ENCODE measurements around the gene YTHDC1. TPM values are rescaled to one million over a fixed set of nuclear protein-coding genes. Genes with fewer than 3 reads are reported as not detected.
"Not testable (repeated sequence)": the region's sequence is repeated elsewhere in the genome, so short reads cannot be mapped to it uniquely, and the experiment has no call there.

YTHDC1 gene
- total and polyA plus RNA-seq, 7 experiments from 2014 or later: 26.9 to 254 (median 206) TPM

DNA sequence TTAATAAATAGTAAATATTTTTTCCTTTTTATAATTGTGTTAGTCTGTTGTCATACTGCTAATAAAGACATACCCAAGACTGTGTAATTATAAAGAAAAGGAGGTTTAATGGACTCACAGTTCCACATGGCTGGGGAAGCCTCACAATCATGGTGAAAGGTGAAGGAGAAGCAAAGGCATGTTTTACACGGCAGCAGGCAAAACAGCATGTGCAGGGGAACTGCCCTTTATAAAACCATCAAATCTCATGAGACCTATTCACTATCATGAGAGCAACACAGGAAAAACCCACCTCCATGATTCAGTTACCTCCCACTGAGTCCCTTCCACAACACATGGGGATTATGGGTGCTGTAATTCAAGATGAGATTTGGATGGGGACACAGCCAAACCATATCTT, 58.6 kb downstream of the YTHDC1 start:
- no peaks in the 10 kb centered on the region for H3K4me1 Mint-ChIP-seq
- intact Hi-C loops (cut with micrococcal nuclease): no loop called here
- ATAC-seq: no peak

DNA sequence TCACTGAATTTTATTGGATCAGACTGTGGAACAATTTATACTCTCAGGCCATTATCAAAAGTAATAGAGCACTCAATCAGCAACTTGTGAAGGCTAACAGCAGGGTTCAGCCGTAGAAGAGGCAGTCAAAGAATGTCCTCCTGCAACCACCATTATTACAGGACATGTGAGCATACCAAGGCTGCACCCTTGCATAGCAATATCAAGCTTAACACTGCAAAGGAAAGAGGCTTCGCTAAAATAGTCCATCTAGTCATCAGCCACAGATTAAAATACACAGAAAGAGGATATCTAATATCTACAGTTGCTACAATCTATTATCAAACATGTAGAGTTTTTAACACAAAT, 61.5 kb downstream of the YTHDC1 start:
- H3K27me3 Mint-ChIP-seq: peaks cover 0 to 16% (median 3%) of the 10 kb centered on the region in 5 donors
- no peak overlapping the region for H3K4me3 Mint-ChIP-seq
- Histone ChIP-seq H3K4me1 (ENCODE audit: control insufficient read depth in 2 of 2, insufficient read depth in 2 of 2, low read length in 2 of 2) (no peaks in the 10 kb centered on the region), H3K36me3 (ENCODE audit: control insufficient read depth in 2 of 3, insufficient read depth in 3 of 3, low read length in 3 of 3) (no peaks in the 10 kb centered on the region), H3K27me3 (ENCODE audit: control insufficient read depth in 2 of 2, insufficient read depth in 2 of 2, low read length in 2 of 2) (no peaks in the 10 kb centered on the region), H3K4me3 (ENCODE audit: low read length) (no peak overlapping the region), H3K9me3 (ENCODE audit: control insufficient read depth in 2 of 3, low read length in 3 of 3) (no peaks in the 10 kb centered on the region), H3K27ac (ENCODE audit: low read depth, low read length) (no peak overlapping the region)
- H3K9me3 Mint-ChIP-seq: peaks cover 0 to 22% (median 3%) of the 10 kb centered on the region in 11 donors
- ChIA-PET POLR2A (no interaction called here), CTCF (no interaction called here)
- no peaks in the 10 kb centered on the region for H3K4me1 Mint-ChIP-seq
- no peak for DNase-seq
- peaks cover 0 to 6% (median 0%) of the 10 kb centered on the region in 5 donors for H3K36me3 Mint-ChIP-seq
- H3K27ac Mint-ChIP-seq: no peak overlapping the region
- intact Hi-C loops (cut with micrococcal nuclease): no loop called here
- ATAC-seq: no peak

More for the DNA sequence above, 58.6 kb downstream of the YTHDC1 start:
- Histone ChIP-seq H3K27ac (ENCODE audit: low read depth, low read length) (no peak overlapping the region), H3K4me1 (ENCODE audit: control insufficient read depth in 2 of 2, insufficient read depth in 2 of 2, low read length in 2 of 2) (no peaks in the 10 kb centered on the region), H3K27me3 (ENCODE audit: control insufficient read depth in 2 of 2, insufficient read depth in 2 of 2, low read length in 2 of 2) (no peaks in the 10 kb centered on the region), H3K9me3 (ENCODE audit: control insufficient read depth in 2 of 3, low read length in 3 of 3) (no peaks in the 10 kb centered on the region), H3K4me3 (ENCODE audit: low read length) (no peak overlapping the region), H3K36me3 (ENCODE audit: control insufficient read depth in 2 of 3, insufficient read depth in 3 of 3, low read length in 3 of 3) (no peaks in the 10 kb centered on the region)
- DNase-seq: no peak
- Mint-ChIP-seq H3K9me3 (peaks cover 0 to 27% (median 4%) of the 10 kb centered on the region in 11 donors), H3K4me3 (no peak overlapping the region), H3K27ac (no peak overlapping the region), H3K36me3 (peaks cover 0 to 6% (median 0%) of the 10 kb centered on the region in 5 donors), H3K27me3 (peaks cover 3 to 15% (median 9%) of the 10 kb centered on the region in 5 donors)
- ChIA-PET CTCF (no interaction called here), POLR2A (no interaction called here)

DNA sequence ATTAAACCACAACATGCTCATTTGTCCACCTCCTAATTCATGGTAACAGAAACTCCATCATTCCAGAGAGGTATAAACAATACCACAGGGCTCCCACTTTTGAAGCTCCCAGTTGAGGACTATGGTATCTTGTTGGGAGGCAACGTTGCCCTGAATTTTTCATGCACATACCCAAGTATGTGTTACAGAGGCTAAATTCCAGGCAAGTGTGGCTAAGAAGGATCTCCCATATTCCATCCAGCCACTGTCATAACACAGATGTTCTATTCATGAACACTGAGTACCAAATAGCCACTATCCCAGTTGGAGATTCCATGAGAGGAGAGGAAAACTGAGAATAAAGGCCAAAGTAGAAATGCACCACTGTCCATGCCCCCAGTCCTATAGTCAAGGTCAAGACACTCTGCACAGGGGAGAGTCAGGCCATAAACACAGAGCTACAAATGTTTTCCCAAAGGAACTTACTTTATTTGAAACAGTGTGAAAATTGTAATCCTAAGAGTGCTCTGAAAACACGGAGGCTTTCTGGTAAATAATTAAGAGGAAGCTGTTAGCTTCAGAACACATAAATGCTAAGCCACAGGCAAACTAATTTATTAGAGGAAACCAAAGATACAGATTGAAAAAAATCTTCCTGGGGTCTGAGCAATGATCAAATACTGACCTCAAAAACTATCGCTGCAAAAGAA, 62.0 kb downstream of the YTHDC1 start:
- DNase-seq (no peak), ATAC-seq (no peak)
- Histone ChIP-seq H3K9me3 (ENCODE audit: control insufficient read depth in 2 of 3, low read length in 3 of 3) (no peaks in the 10 kb centered on the region), H3K27ac (ENCODE audit: low read depth, low read length) (no peak overlapping the region), H3K4me3 (ENCODE audit: low read length) (no peak overlapping the region), H3K36me3 (ENCODE audit: control insufficient read depth in 2 of 3, insufficient read depth in 3 of 3, low read length in 3 of 3) (no peaks in the 10 kb centered on the region), H3K27me3 (ENCODE audit: control insufficient read depth in 2 of 2, insufficient read depth in 2 of 2, low read length in 2 of 2) (no peaks in the 10 kb centered on the region), H3K4me1 (ENCODE audit: control insufficient read depth in 2 of 2, insufficient read depth in 2 of 2, low read length in 2 of 2) (no peaks in the 10 kb centered on the region)
- peaks cover 0 to 16% (median 3%) of the 10 kb centered on the region in 5 donors for H3K27me3 Mint-ChIP-seq
- H3K27ac Mint-ChIP-seq: no peak overlapping the region
- CTCF ChIA-PET: no interaction called here
- peaks cover 0 to 22% (median 3%) of the 10 kb centered on the region in 11 donors for H3K9me3 Mint-ChIP-seq
- H3K4me3 Mint-ChIP-seq: no peak overlapping the region
- POLR2A ChIA-PET: interaction anchor here (0.5 kb wide), 1 partner anchor 74 kb away, joined by 5 read pairs; no protein-coding TSS in a partner anchor
- no peaks in the 10 kb centered on the region for H3K4me1 Mint-ChIP-seq
- intact Hi-C loops (cut with micrococcal nuclease): no loop called here
- peaks cover 0 to 6% (median 0%) of the 10 kb centered on the region in 5 donors for H3K36me3 Mint-ChIP-seq

DNA sequence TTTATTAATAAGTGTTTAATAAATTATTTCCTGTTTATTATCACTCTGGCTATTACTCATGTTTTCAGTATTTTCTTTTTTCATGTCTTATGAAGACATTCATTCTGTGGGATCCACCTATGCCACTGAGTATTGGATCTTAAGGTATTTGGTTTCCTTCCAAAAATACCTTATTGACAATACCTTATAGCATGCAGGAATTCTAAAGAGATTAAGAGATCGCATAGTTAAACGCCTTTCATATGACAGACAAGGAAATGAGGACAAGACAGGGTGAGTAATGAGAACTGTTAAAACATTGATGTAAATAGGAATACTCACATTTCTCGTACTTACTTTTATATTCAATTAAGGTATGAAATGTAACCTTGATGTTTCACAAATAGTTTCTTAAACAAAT, 66.2 kb downstream of the YTHDC1 start:
- peaks cover 0 to 13% (median 3%) of the 10 kb centered on the region in 5 donors for H3K27me3 Mint-ChIP-seq
- no peaks in the 10 kb centered on the region for H3K4me1 Mint-ChIP-seq
- no peaks in the 10 kb centered on the region for H3K9me3 ChIP-seq (ENCODE audit: control insufficient read depth in 2 of 3, low read length in 3 of 3)
- CTCF ChIA-PET: interaction anchor here (1.0 kb wide), 1 partner anchor 11 kb away, joined by 3 read pairs; no protein-coding TSS in a partner anchor
- H3K4me1 ChIP-seq (ENCODE audit: control insufficient read depth in 2 of 2, insufficient read depth in 2 of 2, low read length in 2 of 2): no peaks in the 10 kb centered on the region
- H3K27ac ChIP-seq (ENCODE audit: low read depth, low read length): no peak overlapping the region
- H3K9me3 Mint-ChIP-seq: peaks cover 0 to 1% (median 0%) of the 10 kb centered on the region in 11 donors
- H3K27ac Mint-ChIP-seq: no peak overlapping the region
- no peak for DNase-seq
- H3K36me3 ChIP-seq (ENCODE audit: control insufficient read depth in 2 of 3, insufficient read depth in 3 of 3, low read length in 3 of 3): no peaks in the 10 kb centered on the region
- intact Hi-C loops (cut with micrococcal nuclease): no loop called here
- ATAC-seq: no peak
- no peak overlapping the region for H3K4me3 ChIP-seq (ENCODE audit: low read length)
- H3K27me3 ChIP-seq (ENCODE audit: control insufficient read depth in 2 of 2, insufficient read depth in 2 of 2, low read length in 2 of 2): no peaks in the 10 kb centered on the region
- POLR2A ChIA-PET: no interaction called here
- H3K36me3 Mint-ChIP-seq: no peaks in the 10 kb centered on the region
- no peak overlapping the region for H3K4me3 Mint-ChIP-seq

DNA sequence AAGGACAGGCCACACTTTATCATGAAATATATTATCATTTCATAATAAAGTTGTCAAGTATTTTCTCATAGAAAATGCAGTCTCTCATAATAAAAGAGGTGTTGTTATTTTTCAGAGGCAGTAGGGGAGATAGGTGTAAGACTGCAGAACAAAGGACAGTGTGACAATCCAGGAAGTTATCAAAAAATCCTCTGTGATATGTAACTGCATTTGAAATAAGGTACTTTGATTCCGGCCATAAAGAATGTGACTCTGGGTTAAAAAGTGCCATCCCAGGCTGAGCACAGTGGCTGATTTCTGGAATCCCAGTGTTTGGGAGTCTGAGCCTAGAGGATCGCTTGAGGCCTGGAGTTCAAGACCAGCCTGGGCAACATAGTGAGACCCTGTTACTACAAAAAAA, 66.8 kb downstream of the YTHDC1 start:
- Histone ChIP-seq H3K4me1 (ENCODE audit: control insufficient read depth in 2 of 2, insufficient read depth in 2 of 2, low read length in 2 of 2) (no peaks in the 10 kb centered on the region), H3K4me3 (ENCODE audit: low read length) (no peak overlapping the region), H3K27me3 (ENCODE audit: control insufficient read depth in 2 of 2, insufficient read depth in 2 of 2, low read length in 2 of 2) (no peaks in the 10 kb centered on the region), H3K9me3 (ENCODE audit: control insufficient read depth in 2 of 3, low read length in 3 of 3) (no peaks in the 10 kb centered on the region), H3K36me3 (ENCODE audit: control insufficient read depth in 2 of 3, insufficient read depth in 3 of 3, low read length in 3 of 3) (no peaks in the 10 kb centered on the region), H3K27ac (ENCODE audit: low read depth, low read length) (no peak overlapping the region)
- Mint-ChIP-seq H3K9me3 (peaks cover 0 to 1% (median 0%) of the 10 kb centered on the region in 11 donors), H3K27me3 (peaks cover 0 to 10% (median 2%) of the 10 kb centered on the region in 5 donors), H3K4me3 (no peak overlapping the region), H3K4me1 (no peaks in the 10 kb centered on the region), H3K36me3 (no peaks in the 10 kb centered on the region), H3K27ac (no peak overlapping the region)
- DNase-seq: no peak
- intact Hi-C loops (cut with micrococcal nuclease): no loop called here
- ChIA-PET POLR2A (no interaction called here), CTCF (no interaction called here)
- no peak for ATAC-seq

DNA sequence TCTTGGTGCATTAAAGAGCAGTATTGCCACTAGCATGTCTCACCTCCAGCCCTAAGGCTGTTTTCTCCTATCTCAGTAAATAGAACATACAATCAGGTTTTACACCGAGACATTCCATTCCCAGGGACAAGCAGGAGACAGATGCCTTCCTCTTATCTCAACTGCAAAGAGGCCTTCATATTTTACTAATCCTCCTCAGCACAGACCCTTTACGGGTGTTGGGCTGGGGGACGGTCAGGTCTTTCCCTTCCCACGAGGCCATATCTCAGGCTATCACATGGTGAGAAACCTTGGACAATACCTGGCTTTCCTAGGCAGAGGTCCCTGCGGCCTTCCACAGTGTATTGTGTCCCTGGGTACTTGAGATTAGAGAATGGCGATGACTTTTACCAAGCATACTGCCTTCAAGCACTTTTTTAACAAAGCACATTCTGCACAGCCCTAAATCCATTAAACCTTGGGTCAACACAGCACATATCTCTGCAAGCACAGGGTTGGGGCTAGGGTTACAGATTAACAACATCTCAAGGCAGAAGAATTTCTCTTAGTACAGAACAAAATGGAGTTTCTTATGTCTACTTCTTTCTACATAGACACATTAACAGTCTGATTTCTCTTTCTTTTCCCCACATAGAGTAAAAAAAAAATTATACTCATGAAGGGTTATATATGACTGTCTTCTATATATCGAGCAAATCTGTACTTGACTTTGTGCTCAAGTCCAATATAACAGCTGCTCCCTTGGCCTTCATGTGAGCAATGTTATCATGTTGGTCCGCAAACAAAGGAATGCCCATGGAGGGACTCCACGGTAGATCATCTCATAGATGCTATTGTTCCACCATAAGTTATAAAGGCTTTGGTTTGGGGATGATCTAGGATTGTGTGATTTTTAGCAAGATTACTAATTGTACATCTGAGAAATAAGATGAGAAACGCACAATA, 67.8 kb downstream of the YTHDC1 start:
- POLR2A ChIA-PET; H3K27me3 ChIP-seq (ENCODE audit: control insufficient read depth in 2 of 2, insufficient read depth in 2 of 2, low read length in 2 of 2); ATAC-seq; H3K36me3 Mint-ChIP-seq; H3K9me3 ChIP-seq (ENCODE audit: control insufficient read depth in 2 of 3, low read length in 3 of 3); H3K27me3 Mint-ChIP-seq; CTCF ChIA-PET; H3K4me3 ChIP-seq (ENCODE audit: low read length); H3K36me3 ChIP-seq (ENCODE audit: control insufficient read depth in 2 of 3, insufficient read depth in 3 of 3, low read length in 3 of 3); H3K27ac ChIP-seq (ENCODE audit: low read depth, low read length); intact Hi-C loops (cut with micrococcal nuclease); H3K9me3 Mint-ChIP-seq; DNase-seq; H3K4me3 Mint-ChIP-seq; H3K4me1 Mint-ChIP-seq; H3K4me1 ChIP-seq (ENCODE audit: control insufficient read depth in 2 of 2, insufficient read depth in 2 of 2, low read length in 2 of 2); H3K27ac Mint-ChIP-seq: not testable (repeated sequence)

All from naive thymus-derived CD4-positive, alpha-beta T cell (primary cell).